ENCODE results near the gene DIP2C.
"Not testable (repeated sequence)": the region's sequence is repeated elsewhere in the genome, so short reads cannot be mapped to it uniquely, and the experiment has no call there.

DIP2C gene

GRCh38 chr10:381805-382204, 307.7 kb downstream of the DIP2C start:
- no peak for DNase-seq

- DNase-seq, result no peak
Observed at GRCh38 chr10:381346-381745, 308.1 kb downstream of the DIP2C start.

DNA sequence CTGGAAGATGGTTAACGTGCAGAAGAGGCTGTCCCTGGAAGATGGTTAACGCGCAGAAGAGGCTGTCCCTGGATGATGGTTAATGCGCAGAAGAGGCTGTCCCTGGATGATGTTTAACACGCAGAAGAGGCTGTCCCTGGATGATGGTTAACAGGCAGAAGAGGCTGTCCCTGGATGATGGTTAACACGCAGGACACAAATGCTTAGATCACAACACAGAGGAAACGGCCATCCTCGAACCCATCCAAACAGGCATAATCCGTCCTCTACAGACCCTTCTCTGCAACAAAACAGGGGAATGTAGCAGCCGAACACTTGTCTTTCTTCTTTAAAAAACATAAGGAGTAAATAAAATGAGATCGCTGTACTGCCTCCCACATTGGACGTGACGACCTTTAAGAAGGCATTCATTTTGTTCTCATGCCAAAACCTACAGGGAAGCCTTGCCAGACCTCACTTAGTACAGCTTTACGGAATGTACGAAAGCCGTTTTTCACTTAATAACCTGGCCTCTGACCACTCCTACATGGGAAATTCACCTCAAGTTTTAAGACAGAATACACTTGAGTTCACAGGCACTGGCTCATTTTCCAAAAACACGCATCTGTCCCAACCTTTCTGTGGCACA, 309.0 kb downstream of the DIP2C start:
- DNase-seq, result no peak

DNA sequence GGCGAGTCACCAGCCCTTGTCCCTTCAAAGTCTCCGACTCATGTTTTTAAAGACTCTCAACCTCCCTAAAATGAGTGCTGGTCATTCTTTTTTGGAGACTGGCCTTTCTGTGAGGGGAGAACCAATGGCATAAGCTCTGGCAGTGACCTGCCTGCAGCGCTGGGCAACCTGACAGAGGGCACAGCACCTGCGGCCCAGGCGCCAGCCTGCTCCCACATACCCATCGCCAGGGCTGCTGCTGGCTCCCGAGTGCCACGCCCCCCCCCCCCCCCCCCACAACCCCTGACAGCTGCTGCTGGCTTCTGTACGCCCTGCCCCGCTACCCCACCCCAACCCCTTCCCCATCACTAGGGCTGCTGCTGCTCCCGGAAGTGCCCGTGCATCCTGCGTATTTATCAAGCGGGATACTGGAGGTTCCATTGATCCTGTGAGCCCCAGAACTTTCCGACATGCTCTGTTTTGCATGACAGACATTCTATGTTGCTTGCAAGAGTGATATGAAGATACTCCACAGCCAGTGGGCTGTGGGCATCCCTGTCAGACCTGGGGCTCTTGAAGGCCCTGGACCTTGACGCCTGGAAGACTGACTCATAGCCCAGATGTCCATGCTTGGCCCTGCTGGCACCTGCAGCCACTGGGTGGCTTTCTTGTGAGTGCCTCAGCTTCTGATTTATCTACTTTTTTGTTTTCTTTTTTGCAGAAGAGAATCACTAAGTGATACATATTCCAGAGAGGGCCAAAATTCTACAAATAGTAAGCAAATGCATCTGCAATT, 310.4 kb downstream of the DIP2C start:
- DNase-seq, result no peak

DNA sequence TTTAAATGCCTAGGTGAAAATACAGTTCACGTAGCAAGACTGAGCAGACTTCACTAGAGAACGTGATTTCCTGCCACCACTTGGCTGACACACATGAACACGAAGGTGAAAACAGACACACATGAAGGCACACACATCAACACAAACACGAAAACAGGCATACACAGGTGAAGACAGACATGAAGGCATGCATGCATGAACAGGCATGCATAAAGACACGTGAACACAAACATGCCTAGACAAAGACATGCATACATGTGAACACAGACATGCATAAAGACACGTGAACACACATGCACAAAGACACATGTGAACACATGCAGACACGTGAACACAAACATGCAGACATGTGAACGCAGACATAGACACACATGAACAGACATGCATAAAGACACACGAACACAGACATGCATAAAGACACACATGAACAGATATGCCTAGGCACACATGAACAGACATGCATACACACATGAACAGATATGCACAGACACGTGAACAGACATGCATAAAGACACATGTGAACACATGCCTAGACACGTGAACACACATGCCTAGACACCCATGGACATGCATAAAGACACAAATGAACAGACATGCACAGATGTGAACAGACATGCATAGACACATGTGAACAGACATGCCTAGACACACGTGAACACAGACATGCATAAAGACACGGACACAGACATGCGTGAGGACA, 311.1 kb downstream of the DIP2C start:
- no peak for DNase-seq

GRCh38 chr10:377228-377627, 312.2 kb downstream of the DIP2C start:
- no peak for DNase-seq

- no peak for DNase-seq
Observed at GRCh38 chr10:375815-376505, 313.5 kb downstream of the DIP2C start.

- DNase-seq, result no peak
Observed at GRCh38 chr10:374354-374753, 315.1 kb downstream of the DIP2C start.

GRCh38 chr10:373526-374309, 315.8 kb downstream of the DIP2C start:
- peak in 1 of 2 experiments; percentile 5 for DNase-seq

- no peak for DNase-seq
Observed at GRCh38 chr10:373015-373414, 316.5 kb downstream of the DIP2C start.

- no peak for DNase-seq
Observed at GRCh38 chr10:372566-372965, 316.9 kb downstream of the DIP2C start.

DNA sequence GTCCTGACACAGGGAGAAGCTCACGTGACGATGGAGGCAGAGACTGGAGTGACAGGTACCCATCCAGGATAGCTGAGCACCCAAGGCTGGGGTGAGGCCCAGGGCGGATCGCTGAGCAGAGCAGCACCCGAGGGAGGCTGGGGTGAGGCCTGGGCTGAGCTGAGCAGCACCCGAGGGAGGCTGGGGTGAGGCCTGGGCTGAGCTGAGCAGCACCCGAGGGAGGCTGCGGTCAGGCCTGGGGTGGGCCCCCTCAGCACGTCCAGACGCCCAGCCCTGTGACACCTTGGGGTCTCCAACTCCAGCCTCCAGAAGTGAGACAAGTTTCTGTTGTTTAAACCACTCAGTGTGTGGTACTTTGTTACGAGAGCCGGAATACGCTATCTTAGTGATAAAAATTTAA, 318.0 kb downstream of the DIP2C start:
- no peak for DNase-seq

- DNase-seq, result no peak
Observed at GRCh38 chr10:370449-370825, 319.0 kb downstream of the DIP2C start.

GRCh38 chr10:369684-370448, 319.6 kb downstream of the DIP2C start:
- no peak for DNase-seq

GRCh38 chr10:369221-369683, 320.2 kb downstream of the DIP2C start:
- no peak for DNase-seq

- DNase-seq, result no peak
Observed at GRCh38 chr10:368579-369220, 320.8 kb downstream of the DIP2C start.

GRCh38 chr10:368107-368506, 321.4 kb downstream of the DIP2C start:
- not testable (repeated sequence) for DNase-seq

- no peak for DNase-seq
Observed at GRCh38 chr10:367636-368035, 321.8 kb downstream of the DIP2C start.

DNA sequence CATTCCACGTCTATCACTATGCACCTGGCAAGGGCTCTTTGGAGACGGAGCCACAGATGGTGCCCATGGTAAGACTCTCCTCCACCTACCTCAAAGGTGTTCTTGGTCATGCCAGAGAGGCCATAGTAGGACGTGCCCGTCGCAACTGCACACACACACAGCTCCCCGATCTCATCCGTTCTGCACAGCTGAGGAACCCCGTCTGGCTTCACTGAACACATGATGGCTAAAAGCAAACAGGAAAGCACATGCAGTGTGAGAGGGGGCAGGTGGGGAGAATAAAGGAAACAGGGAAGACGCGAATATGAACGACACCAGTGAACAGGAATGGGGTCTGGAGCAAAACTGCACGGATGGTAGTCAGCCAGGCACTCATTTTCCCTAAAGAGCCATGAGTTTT, 323.3 kb downstream of the DIP2C start:
- DNase-seq, result no peak

DNA sequence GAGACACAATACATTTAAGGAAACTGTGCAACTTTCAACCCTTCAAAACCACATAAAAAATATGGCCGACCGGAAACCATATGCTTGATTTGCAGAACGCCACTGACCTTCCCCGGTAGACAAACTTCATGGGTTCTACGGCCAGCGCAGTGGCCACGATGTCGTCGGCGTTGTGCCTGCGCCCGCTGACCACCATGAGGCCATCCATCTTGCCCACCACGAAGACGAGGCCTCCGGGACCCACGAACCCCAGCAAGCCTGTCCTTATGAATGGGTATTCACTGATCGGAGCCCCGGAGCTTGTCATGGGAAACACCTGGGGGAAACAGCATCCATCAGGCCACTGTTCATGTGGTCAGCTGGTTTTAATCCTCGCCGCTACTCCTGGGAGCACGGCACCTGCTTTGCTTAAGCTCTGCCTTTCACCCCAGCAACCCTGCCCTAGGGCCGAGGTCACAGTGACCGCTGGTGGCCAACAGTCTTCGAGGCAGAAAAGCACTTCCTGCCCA, 325.1 kb downstream of the DIP2C start:
- DNase-seq, result no peak

GRCh38 chr10:363152-363551, 326.3 kb downstream of the DIP2C start:
- DNase-seq, result no peak
